GM21786 (cell line): Measurements from ENCODE around the gene RNF26.

ENCODE experiments used
- ATAC-seq: cut with Tn5 transposase; IDR thresholded peaks from one replicate; pipeline ENCODE4 v1.9.1; 2021; ENCODE audit not compliant: unreplicated experiment

Gene RNF26

DNA sequence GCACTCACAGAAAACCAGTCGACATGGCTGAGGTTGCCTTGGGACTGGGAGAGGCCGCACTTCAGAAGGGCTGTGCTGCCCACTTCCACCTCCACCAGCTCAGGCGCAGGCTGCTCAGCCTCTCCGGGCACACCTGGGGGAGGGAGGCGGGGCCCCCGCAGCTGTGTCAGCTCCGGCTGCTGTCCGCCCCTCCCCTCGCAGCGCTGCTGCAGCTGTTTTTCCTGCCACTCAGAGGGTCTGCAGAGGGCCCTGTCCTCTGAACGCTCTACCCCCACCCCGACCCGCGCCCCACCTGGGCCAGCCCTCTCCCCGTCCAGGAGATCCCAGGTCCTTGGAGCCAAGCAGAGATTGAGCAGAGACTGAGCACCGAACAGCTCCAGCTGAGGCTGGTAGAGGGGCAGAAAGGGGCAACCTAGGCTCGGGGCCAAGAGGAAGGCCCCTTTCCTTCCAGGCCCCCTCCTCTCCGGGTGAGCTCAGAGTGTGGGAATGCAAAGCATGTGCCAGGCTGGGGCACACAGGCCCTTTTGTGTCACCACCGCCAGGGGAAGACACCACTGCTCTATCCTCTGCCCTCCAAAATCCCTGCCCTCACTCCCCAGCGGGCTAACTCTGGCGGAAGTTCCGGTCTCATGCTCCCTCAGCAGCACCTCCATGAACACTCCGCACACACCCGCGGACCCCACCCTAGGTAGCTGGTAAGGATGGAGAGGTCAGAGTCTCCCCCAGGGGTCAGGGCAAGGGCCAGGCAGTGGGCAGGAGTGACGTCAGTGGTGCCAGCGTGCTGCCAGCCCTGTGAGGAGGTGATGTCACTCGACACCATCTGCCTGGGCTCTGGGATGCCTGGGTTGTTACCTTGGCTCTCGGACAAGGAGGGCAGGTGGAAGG lies 19.0 kb upstream of the RNF26 start:
- ATAC-seq = no peak

GRCh38 chr11:119316016-119316728 lies 18.2 kb upstream of the RNF26 start:
- ATAC-seq = no peak

GRCh38 chr11:119316729-119317591 lies 17.4 kb upstream of the RNF26 start, which contains the start of gene MCAM:
Gene MCAM, minus strand, starts transcription at chr11:119317130. Its CDS starts 29 bp downstream, at chr11:119317101.
- no peak for ATAC-seq

- ATAC-seq = no peak
These were observed 16.6 kb upstream of the RNF26 start for GRCh38 chr11:119317592-119318239.

DNA sequence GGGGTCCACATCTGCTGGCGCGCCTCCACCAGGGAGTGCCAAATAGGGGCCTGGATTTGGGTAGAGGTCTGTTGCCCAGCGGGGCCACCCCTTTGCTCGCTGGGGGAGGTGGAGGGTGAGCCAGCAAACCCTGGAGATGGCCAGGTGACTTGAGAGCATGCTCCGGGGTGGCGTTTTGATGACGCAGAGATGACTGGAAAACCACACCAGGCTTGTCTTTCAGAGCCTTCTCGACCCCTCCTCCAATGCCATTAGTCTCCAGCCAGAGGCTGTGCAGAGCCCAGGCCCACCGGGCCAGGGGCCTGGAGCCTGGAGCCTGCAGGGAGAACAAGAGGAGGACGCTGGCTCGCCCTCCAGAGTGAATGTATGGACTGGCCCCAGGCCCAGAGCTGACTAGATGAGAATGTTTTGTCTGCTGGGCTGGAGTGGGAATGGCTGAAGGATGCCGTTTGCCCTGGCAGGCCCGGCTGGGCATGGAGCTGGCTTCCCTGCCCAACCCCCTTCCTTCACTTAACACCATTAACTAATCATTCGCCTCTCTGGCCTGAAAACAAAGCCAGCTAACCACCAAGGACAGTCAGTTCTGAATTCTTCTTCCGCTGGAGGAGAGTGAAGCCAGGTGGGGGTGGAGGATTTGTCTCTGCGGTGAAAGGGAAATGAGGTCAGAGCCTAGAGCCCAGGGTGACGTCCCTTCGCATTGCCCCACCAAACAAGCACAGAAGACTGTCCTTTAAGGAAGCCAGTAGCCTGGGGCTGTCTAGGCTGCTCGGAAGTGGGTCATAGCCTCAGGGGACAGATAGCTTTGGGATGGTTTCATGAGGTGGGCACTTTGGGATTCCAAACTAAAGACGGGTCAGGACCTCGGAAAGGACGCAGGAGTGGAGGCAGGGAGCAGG lies 15.8 kb upstream of the RNF26 start:
- peak; percentile 31 for ATAC-seq

DNA sequence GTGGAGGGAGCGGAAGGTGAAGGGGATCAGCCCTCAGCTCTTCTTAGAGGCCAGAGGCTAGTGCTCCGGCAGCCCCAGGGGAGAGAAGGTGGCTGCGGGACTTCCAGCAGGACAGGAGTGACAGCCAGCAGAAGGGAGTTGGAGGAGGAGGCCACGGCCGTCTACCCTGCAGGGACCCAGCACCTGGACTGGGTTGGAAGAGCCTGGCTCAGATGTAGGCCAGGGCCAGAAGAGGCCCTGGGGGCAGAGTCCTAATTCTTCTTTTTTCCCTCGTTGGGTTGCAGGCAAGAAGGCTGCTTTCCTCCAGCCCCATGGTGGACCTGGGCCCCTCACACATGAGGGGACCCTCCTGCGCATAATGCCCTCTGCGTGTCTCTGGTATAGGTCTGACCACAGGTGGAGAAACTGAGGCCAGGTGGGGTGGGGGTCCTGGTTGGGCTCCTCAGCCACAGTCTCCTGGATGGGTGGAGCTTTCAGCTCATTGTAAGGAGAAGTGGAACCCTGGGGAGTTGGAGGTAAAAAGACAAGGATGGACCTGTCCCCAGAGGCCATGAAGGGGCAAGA lies 15.1 kb upstream of the RNF26 start:
- no peak for ATAC-seq

GRCh38 chr11:119319700-119320239 lies 14.6 kb upstream of the RNF26 start:
- ATAC-seq = no peak

DNA sequence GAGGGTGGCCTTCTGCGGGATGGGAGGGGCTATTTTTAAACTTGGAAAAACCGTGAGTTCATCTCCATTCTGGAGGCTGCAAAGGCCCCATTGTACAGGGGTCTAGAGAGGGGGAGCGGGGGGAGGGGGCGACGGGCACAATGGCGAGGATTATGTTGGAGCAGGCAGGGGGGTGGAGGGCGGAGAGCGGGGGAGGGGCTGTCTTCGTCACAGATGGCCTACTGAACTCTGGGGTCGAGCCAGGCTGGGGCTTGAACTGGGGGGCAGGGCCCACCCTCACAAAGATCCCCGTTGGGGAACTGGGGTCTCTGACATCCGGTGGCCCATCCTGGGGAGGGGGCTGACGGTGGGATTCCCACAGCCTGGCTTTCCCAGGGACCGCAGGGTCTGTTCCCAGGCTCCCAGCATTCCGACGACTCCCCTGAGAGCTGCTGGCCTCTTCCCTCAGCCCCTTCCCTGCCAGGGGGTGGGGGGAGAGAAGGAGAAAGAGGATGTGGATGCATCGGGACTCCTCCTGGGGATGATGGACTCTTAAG lies 14.0 kb upstream of the RNF26 start:
- ATAC-seq = no peak

DNA sequence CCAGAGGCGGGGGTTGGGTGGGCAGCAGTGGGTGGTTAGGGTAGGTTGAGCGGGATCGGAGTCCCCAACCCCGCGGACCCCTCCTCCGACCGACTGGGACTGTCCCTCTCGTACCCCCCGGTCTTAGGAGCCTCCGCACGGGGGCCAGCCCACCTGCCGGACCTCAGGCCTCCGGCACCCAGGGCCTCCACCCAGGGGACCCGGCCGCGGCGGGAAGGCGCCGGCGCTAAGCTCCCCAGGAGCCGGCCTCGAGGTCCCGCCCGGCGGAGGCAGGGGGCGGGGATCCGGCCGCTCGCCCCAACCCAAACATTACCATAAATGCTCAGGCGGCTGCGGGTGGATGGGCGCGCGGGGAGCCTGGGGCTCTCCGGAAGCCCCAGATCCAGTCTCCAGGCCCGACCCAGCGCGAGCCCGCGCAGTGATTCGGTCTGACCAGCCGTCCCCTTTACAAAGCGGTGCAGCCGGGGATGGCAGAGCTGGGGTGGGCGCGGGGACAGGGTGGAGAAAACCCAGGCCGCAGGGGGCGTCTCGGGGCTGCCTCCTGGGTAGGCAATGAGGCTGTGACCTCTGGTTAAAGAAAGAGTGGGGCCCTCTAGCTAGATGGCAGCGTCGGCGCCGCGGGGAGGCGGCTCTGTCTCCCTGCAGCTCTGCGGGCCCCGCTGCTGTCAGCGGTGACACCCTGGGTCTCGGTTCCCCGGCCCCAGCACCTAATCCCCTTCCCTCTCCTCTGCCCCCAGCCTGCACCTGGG lies 13.4 kb upstream of the RNF26 start:
- peak; percentile 31 for ATAC-seq

DNA sequence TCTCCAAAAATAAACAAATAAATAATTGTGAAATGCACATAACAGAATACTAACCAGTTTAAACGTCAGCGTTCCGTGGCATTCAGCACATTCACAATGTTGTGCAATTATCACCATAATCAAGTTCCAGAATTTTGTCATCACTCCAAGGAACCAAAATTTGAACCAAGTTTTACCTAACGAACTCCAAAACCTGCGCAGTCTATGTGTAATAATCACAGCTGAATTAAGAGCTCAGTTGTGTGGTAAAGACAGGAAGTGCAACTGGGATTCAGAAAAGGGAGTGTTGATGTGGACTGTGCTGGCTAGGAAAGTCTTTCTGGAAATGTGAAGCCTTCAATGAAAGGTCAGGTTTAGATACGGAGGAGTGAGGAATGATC lies 12.0 kb upstream of the RNF26 start:
- ATAC-seq = no peak

GRCh38 chr11:119322921-119323531 lies 11.3 kb upstream of the RNF26 start:
- no peak for ATAC-seq

- ATAC-seq = no peak
These were observed 10.7 kb upstream of the RNF26 start for GRCh38 chr11:119323532-119324033.

DNA sequence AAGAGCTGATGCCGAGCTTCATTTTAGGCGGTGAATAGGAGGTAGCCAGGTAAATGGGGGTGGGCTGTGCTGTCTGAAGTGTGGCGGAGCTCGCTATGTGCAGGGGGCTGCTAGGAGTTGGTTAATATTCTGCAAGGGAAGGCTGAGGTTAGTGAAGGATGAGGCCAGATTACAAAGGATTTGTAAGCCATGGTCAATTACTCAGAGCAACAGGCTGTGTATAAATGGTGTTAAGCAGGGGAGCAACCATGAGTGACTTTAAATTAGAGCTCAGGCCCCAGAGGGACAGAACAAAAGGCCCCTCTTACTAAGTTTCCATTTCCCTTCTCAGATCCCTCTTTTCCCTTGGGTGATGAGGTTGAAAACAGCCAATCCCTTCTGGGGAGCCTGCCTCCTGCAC lies 10.1 kb upstream of the RNF26 start:
- no peak for ATAC-seq

DNA sequence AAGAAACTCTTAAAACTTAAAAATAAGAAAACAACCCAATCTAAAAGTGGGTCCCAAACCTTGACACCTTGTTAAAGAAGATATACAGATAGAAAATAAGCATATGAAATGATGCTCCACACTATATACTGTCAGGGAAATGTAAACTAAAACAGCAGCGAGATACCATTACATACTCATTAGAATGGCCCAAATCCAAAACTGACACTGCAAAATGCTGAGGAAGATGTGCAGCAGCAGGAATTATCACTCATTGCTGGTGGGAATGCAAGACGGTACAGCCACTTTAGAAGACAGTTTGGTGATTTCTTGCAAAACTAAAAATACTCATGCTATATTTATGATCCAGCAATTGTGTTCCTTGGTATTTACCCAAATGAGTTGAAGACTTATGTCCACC lies 5.0 kb upstream of the RNF26 start:
- ATAC-seq = no peak

GRCh38 chr11:119330237-119330636 lies 4.1 kb upstream of the RNF26 start:
- ATAC-seq = no peak

GRCh38 chr11:119332111-119332765 lies 2.1 kb upstream of the RNF26 start:
- no peak for ATAC-seq

- no peak for ATAC-seq
These were observed 846 bp downstream of the RNF26 start for GRCh38 chr11:119335091-119335654.
